Parathyroid adenoma (tissue), 2 donors: ENCODE results near the gene GHRHR.

Experiments
- H2AFZ ChIP-seq: fragments of 300-600 bp; sonication (generic); one replicate; pipeline ENCODE4 v1.7.0; 2017; ENCODE audit warnings: antibody characterized with exemption, mild to moderate bottlenecking
- H3K27ac ChIP-seq: fragments of 300-600 bp; sonication (generic); one replicate; pipeline ENCODE4 v1.7.0; 2017
- H3K27me3 ChIP-seq: fragments of 300-600 bp; sonication (generic); one replicate; pipeline ENCODE4 v1.7.0; 2017; ENCODE audit warnings: low read length; ENCODE audit not compliant: control insufficient read depth, insufficient read depth
- H3K36me3 ChIP-seq: fragments of 300-600 bp; sonication (generic); one replicate; pipeline ENCODE4 v1.7.0; 2017; ENCODE audit warnings: low read length; ENCODE audit not compliant: control insufficient read depth, insufficient read depth
- H3K4me1 ChIP-seq: fragments of 300-600 bp; sonication (generic); one replicate; pipeline ENCODE4 v1.7.0; 2017; ENCODE audit warnings: control low read depth
- H3K4me2 ChIP-seq: fragments of 300-600 bp; sonication (generic); one replicate; pipeline ENCODE4 v1.7.0; 2017; ENCODE audit warnings: low read length
- H3K4me3 ChIP-seq: fragments of 300-600 bp; sonication (generic); one replicate; pipeline ENCODE4 v1.7.0; 2017; ENCODE audit warnings: low read depth, low read length
- H3K79me2 ChIP-seq: fragments of 300-600 bp; sonication (generic); one replicate; pipeline ENCODE4 v1.7.0; 2017; ENCODE audit warnings: control low read depth
- H3K9ac ChIP-seq: fragments of 300-600 bp; sonication (generic); one replicate; pipeline ENCODE4 v1.7.0; 2017; ENCODE audit warnings: mild to moderate bottlenecking
- H3K9me3 ChIP-seq: fragments of 300-600 bp; sonication (generic); one replicate; pipeline ENCODE4 v1.7.0; 2017; ENCODE audit warnings: low read length; ENCODE audit not compliant: control insufficient read depth
- TF ChIP-seq, protein P1 (sequence below): fragments of 300-600 bp; sonication (generic); IDR thresholded peaks from one replicate; pipeline ENCODE4 v1.7.0; 2017; ENCODE audit warnings: antibody characterized with exemption, mild to moderate bottlenecking
- donor health status: primary hyperparathyroidism.

Gene GHRHR

DNA sequence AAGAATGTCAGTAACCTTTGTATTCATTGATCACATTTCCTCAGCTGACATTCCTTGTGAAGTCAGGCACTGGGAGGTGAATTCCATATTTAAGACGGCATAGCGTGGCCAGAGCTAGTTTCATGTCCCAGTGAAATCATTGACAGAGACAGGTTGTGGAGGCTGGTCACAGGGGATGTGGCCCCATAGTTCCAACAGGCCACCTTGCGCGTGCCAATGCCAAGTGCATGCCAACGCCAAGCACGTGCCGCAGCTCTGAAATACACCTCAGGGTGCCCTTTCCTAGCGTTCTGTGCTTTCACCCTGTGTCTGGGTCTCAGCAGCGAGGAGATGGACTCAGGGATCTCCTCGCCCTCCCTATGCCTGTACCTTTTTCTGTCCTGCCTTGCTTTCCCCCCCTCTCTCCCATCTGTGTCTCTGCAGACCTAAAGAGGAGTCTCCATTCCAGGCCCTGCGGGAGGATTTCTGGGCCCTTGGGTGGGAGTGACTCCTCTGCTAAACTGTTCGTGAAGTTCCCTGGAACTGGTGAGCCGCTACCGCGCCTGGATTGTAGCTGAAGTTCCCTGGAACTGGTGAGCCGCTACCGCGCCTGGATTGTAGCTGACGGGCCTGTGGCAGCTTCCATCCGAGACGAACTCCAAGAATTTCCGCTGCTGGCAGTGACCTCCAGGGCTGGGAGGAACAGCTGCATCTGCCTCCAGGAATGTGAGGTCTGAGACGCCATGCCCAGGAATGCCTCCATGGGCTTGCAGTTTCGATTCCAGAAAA lies 32.4 kb upstream of the GHRHR start:
- Histone ChIP-seq H3K9ac (no peak overlapping the region), H3K79me2 (no peaks in the 10 kb centered on the region), H3K4me2 (no peak overlapping the region), H2AFZ (no peak overlapping the region), H3K9me3 (no peaks in the 10 kb centered on the region), H3K27ac (no peak overlapping the region), H3K4me3 (no peak overlapping the region), H3K36me3 (no peaks in the 10 kb centered on the region), H3K27me3 (no peaks in the 10 kb centered on the region), H3K4me1 (no peaks in the 10 kb centered on the region)
- TF ChIP-seq, protein P1, sequence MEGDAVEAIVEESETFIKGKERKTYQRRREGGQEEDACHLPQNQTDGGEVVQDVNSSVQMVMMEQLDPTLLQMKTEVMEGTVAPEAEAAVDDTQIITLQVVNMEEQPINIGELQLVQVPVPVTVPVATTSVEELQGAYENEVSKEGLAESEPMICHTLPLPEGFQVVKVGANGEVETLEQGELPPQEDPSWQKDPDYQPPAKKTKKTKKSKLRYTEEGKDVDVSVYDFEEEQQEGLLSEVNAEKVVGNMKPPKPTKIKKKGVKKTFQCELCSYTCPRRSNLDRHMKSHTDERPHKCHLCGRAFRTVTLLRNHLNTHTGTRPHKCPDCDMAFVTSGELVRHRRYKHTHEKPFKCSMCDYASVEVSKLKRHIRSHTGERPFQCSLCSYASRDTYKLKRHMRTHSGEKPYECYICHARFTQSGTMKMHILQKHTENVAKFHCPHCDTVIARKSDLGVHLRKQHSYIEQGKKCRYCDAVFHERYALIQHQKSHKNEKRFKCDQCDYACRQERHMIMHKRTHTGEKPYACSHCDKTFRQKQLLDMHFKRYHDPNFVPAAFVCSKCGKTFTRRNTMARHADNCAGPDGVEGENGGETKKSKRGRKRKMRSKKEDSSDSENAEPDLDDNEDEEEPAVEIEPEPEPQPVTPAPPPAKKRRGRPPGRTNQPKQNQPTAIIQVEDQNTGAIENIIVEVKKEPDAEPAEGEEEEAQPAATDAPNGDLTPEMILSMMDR = no peak

DNA sequence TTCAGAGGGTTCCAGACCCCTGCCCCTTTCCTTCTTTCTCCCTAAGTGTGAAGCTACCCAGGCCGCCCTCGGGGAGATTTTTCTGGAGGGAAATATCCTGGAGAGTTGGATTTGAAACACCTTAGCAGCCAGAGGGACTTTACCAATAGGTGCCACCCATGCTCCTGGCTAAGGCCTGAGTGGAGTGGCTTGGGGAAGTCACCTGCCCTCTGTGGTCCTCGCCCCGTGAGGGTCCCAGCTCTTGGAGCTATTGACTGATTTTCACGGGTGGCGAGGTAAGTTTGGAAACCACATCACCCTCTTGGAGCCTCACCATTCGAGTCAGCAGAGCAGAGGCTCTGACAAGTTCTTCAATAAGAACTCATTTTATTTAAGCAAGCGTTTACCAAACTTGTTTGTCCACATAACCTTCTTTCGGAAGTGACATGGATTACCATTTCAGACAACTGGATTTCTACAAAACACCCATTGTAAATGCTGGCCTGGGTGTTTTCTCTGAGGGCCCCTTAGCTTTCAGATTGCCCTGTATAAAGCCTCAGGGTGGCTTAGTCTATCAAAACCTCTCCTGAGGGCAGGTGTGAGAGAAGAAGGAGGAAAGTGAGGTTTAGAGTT lies 31.7 kb upstream of the GHRHR start:
- Histone ChIP-seq H3K79me2 (no peaks in the 10 kb centered on the region), H2AFZ (no peak overlapping the region), H3K9me3 (no peaks in the 10 kb centered on the region), H3K9ac (no peak overlapping the region), H3K27me3 (no peaks in the 10 kb centered on the region), H3K27ac (no peak overlapping the region), H3K36me3 (no peaks in the 10 kb centered on the region), H3K4me2 (no peak overlapping the region), H3K4me1 (no peaks in the 10 kb centered on the region), H3K4me3 (no peak overlapping the region)
- TF ChIP-seq, protein P1 = no peak

DNA sequence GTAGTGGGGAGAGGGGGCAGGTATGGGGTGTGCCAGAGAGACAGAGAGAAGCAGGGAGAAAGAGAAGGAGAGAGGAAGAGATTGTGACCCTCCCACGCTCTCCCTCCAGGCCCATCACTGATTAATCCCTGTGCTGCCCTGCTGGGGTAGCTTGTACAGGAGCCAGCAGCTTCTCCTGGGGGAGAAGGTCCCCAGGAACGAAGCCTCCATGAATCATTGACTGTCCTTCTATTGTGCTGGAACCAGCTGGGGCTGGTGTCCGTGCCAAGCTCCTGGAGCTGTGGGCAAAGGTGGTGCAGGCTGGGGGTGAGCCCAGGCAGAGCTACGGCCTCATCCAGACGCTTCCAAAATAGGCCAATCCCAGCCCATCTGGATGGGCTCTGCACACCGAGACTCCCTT lies 31.2 kb upstream of the GHRHR start:
- Histone ChIP-seq H3K9me3 (no peaks in the 10 kb centered on the region), H3K79me2 (no peaks in the 10 kb centered on the region), H2AFZ (no peak overlapping the region), H3K4me3 (no peak overlapping the region), H3K9ac (no peak overlapping the region), H3K4me2 (no peak overlapping the region), H3K4me1 (no peaks in the 10 kb centered on the region), H3K36me3 (no peaks in the 10 kb centered on the region), H3K27me3 (no peaks in the 10 kb centered on the region), H3K27ac (no peak overlapping the region)
- TF ChIP-seq, protein P1 = no peak

DNA sequence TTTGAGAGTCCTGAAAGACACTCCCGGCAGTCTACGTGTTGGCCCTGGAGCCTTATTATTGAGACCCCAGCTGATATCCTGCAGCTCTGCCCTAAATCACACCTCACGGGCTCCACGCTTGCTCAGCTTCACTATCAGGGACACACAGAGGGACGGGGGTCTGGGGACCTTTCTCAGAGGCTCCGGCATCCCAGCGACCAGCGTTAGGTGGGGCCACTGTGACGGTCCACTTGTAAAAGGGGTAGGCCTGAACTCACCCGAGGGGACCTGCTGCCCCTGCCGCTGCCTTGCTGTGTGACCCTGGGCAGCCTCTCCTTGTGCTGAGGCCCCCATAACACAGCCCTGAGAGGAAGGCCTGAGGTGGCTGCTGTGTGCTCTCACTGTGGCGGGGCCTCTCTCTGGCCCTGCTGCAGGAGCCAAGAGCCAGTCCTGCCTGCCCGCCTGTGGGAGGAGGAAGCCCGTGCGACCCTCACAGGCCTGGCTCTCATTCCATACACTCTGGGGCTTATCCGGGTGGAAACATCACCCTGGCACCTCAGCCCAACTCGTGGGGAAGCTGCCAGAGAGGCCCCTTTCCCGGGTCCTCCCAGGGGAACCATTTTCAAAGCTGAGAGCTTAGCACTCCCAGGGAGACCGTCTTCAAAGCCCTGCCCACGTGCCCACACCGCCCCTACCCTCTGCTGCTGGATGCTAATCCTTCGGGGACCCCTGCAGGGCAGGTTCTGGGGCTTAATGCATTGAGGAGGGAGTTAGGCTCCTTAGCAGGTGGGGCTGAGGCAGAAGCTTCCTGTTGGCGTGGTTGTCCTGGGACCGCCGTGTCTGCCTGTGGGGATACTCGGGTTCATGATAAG lies 30.4 kb upstream of the GHRHR start:
- H3K4me3 ChIP-seq = no peak overlapping the region
- no peaks in the 10 kb centered on the region for H3K4me1 ChIP-seq
- no peak overlapping the region for H2AFZ ChIP-seq
- no peak overlapping the region for H3K27ac ChIP-seq
- no peak overlapping the region for H3K9ac ChIP-seq
- H3K27me3 ChIP-seq = no peaks in the 10 kb centered on the region
- H3K36me3 ChIP-seq = no peaks in the 10 kb centered on the region
- H3K9me3 ChIP-seq = no peaks in the 10 kb centered on the region
- no peaks in the 10 kb centered on the region for H3K79me2 ChIP-seq
- TF ChIP-seq, protein P1 = no peak
- H3K4me2 ChIP-seq = no peak overlapping the region
